ENCODE data around the gene BMI1. TPM values are rescaled to one million over a fixed set of nuclear protein-coding genes. Genes with fewer than 3 reads are reported as not detected.

BMI1 gene
- total RNA-seq, 1 experiment from 2014 or later = 6.8 TPM

DNA sequence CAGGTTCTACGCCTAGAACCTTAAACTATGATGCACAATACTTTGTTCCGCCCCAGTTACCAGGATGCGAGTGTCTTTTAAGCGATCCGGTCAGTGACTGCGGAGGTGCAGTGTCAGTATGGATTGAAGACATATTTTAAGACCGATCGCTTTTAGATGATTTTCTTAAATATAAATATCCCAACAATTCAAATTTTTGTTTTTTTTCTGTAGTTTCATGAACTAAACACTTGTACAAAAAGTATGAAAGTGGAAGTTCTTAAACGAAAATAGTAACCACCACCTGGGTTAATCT lies 3.9 kb upstream of the BMI1 start:
- Histone ChIP-seq H3K56ac (ENCODE audit: insufficient read length, low read depth, low read length) (no peak overlapping the region), H3K79me1 (ENCODE audit: insufficient read depth, low read depth, low read length, poor library complexity, severe bottlenecking) (no peaks in the 10 kb centered on the region), H4K8ac (replicated peaks; ENCODE audit: insufficient read length, low read depth, low read length) (no peak overlapping the region), H3K9me3 (ENCODE audit: control insufficient read depth, low read depth, low read length) (no peaks in the 10 kb centered on the region), H2BK120ac (ENCODE audit: low read depth, low read length, poor library complexity, severe bottlenecking) (no peak overlapping the region), H3K14ac (ENCODE audit: insufficient read depth, low read length) (no peak overlapping the region), H2AK5ac (ENCODE audit: insufficient read length, low read length) (no peak overlapping the region), H3T11ph (ENCODE audit: low read length) (no peak overlapping the region), H2BK15ac (ENCODE audit: low read depth, low read length) (no peak overlapping the region), H3K4ac (ENCODE audit: low read depth, low read length) (no peak overlapping the region), H3K4me1 (ENCODE audit: insufficient read depth, low read length) (no peaks in the 10 kb centered on the region), H2AFZ (ENCODE audit: low read length) (no peak overlapping the region), H4K91ac (ENCODE audit: insufficient read length, low read depth, low read length) (no peak overlapping the region), H3K4me2 (ENCODE audit: insufficient read depth, insufficient read length, low read length) (peak overlapping the region; percentile 53), H4K5ac (ENCODE audit: insufficient read length, low read depth, low read length) (no peak overlapping the region), H2BK20ac (ENCODE audit: low read depth, low read length, poor library complexity, severe bottlenecking) (no peak overlapping the region), H3K18ac (ENCODE audit: insufficient read length, low read depth, low read length) (no peak overlapping the region), H2BK12ac (ENCODE audit: insufficient read length, low read depth, low read length) (no peak overlapping the region), H3K9ac (ENCODE audit: extremely low read depth, insufficient read length, low read length) (no peak overlapping the region), H4K20me1 (ENCODE audit: control insufficient read depth, insufficient read depth, insufficient read length) (no peaks in the 10 kb centered on the region), H3K27ac (ENCODE audit: insufficient read length, low read depth, low read length) (no peak overlapping the region), H3K23ac (ENCODE audit: insufficient read length, low read depth, low read length) (no peak overlapping the region), H3K23me2 (ENCODE audit: insufficient read length, low read depth, low read length, poor library complexity, severe bottlenecking) (peaks cover 8% of the 10 kb centered on the region), H2BK5ac (ENCODE audit: insufficient read length, low read length) (no peak overlapping the region), H3K79me2 (ENCODE audit: insufficient read depth, low read length) (no peaks in the 10 kb centered on the region), H3K27me3 (ENCODE audit: insufficient read depth, low read length) (peaks cover 34% of the 10 kb centered on the region)
- peaks cover 0 to 2% (median 0%) of the 10 kb centered on the region in 3 experiments; a peak in 1 of 7 replicates for H3K36me3 Mint-ChIP-seq (ENCODE audit: insufficient read depth in 1 of 3, low read depth in 3 of 3)
- WGBS (ENCODE audit: extremely low coverage, insufficient read length, low lambda C conversion rate) = no CpG with 5 or more reads among the region's 9 CpGs
- H3K27me3 Mint-ChIP-seq (ENCODE audit: low read depth) = peaks cover 80% of the 10 kb centered on the region
- no peak overlapping the region for H3K27ac Mint-ChIP-seq
- TF ChIP-seq, protein P1, sequence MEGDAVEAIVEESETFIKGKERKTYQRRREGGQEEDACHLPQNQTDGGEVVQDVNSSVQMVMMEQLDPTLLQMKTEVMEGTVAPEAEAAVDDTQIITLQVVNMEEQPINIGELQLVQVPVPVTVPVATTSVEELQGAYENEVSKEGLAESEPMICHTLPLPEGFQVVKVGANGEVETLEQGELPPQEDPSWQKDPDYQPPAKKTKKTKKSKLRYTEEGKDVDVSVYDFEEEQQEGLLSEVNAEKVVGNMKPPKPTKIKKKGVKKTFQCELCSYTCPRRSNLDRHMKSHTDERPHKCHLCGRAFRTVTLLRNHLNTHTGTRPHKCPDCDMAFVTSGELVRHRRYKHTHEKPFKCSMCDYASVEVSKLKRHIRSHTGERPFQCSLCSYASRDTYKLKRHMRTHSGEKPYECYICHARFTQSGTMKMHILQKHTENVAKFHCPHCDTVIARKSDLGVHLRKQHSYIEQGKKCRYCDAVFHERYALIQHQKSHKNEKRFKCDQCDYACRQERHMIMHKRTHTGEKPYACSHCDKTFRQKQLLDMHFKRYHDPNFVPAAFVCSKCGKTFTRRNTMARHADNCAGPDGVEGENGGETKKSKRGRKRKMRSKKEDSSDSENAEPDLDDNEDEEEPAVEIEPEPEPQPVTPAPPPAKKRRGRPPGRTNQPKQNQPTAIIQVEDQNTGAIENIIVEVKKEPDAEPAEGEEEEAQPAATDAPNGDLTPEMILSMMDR (conservative IDR thresholded peaks at IDR 0.05) = no peak
- peaks cover 18 to 36% of the 10 kb centered on the region in 2 experiments for H3K4me1 Mint-ChIP-seq
- H3K4me3 Mint-ChIP-seq = peak overlapping the region; percentile 73 to 85
- H3K9me3 Mint-ChIP-seq = peaks cover 0 to 3% of the 10 kb centered on the region in 2 experiments; a peak in 3 of 5 replicates
- no peak for DNase-seq
